ENCODE measurements around the gene CD99L2.
"Not testable (repeated sequence)": the region's sequence is repeated elsewhere in the genome, so short reads cannot be mapped to it uniquely, and the experiment has no call there.

CD99L2 gene

DNA sequence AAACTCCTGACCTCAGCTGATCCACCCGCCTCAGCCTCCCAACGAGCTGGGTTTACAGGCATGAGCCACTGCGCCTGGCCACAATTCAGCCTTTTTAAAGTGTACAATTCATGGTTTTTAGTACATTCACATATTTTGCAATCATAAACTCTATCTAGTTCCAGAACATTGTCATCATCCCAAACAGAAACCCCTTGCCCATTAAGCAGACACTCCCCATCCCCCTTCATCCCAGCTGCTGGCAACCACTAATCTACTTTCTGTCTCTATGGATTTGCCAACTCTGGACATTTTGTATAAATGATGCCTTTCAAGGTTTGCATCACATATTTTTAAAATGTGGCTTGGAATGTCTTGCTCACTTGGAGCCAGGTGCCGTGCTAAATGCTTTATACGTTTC, 4.5 kb downstream of the CD99L2 start:
- DNase-seq, result no peak

DNA sequence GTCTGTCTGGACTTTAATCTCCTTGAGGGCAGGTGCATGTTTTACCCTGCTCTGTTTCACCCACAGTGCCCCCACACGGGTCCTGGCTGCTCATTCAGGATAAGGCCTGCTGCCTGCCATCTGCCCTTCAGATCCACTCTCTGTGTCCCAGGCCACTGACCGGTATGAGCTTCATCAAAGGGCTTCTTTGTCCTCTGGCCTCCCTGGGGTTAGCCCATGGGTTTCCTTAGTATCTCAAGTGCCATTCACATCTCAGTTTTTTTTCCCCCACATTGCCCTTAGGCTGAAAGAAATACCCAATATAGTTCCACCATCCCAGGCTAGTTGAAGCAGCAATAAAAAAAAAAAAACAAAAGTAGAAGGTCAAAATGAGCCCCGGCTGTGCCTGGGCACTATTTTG, 9.3 kb downstream of the CD99L2 start:
- DNase-seq, result no peak

DNA sequence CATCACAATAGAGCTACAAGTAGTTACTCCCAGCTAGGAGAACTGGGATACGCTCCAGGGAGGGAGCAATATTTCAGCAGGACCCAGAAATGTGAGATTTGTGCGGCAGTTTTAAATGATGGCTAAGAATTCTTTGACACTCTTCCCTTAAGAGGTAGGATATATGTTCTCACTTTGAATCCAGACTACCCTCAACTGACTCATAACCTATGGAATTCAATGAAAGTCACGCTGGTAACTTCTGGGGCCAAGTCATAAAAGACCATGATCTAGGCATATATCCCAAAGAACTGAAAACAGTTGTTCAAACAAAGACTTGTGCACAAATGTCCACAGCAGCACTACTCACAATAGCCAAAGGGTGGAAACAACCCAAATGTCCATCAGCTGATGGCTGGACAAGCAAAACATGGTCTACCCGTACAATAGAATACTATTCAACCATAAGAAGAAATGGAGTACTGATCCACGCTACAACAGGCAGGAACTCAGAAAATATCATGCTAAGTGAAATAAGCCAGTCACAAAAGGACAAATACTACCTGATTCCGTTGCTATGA, 10.5 kb downstream of the CD99L2 start:
- DNase-seq, result no peak

DNA sequence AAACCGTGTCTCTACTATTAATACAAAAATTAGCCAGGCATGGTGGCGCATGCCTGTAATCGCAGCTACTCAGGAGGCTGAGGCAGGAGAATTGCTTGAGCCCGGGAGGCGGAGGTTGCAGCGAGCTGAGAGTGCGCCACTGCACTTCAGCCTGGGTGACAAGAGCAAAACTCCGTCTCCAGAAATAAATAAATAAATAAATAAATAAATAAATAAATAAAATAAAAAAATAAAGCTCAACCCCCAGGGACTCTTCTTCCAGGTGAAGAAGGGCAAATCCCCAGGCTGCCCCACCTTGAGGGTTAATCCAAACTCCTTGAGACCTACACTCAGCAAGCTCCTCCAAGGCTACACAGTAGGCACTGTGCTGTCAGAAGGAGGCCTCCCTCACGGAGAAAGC, 11.2 kb downstream of the CD99L2 start:
- not testable (repeated sequence) for DNase-seq

DNA sequence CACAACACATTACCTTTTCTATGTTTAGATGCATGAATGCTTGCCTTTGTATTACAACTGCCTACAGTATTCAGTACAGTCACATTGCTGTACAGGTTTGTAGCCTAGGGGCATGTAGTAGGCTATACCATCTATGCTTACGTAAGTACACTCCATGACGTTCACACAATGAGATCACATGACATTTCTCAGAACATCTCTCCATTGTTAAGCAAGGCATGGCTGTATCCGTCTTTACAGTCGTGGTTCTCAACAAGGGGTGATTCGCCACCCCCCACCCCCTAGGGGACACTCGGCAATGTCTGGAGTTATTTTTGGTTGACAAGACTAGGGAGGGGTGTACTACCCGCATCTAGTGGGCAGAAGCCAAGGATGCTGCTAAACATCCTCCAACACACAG, 12.1 kb downstream of the CD99L2 start:
- no peak for DNase-seq

DNA sequence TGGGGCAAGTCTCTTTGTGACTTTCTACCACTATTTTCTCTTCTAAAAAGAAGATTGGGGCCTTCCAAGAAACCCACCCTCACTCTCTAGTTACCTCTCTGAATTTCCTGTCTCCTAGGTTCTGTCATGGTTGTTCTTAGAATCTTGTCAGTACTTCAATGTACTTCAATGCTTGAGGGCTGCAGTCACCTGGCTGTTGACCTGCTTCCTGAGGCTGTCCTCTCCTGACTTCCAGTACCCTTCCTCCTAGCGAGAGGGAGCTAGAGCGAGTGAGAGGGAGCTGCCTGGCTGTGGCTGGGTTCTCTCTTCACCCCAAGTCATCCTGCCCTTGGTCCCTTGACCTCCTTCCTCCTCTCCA, 17.7 kb downstream of the CD99L2 start:
- DNase-seq, result no peak

DNA sequence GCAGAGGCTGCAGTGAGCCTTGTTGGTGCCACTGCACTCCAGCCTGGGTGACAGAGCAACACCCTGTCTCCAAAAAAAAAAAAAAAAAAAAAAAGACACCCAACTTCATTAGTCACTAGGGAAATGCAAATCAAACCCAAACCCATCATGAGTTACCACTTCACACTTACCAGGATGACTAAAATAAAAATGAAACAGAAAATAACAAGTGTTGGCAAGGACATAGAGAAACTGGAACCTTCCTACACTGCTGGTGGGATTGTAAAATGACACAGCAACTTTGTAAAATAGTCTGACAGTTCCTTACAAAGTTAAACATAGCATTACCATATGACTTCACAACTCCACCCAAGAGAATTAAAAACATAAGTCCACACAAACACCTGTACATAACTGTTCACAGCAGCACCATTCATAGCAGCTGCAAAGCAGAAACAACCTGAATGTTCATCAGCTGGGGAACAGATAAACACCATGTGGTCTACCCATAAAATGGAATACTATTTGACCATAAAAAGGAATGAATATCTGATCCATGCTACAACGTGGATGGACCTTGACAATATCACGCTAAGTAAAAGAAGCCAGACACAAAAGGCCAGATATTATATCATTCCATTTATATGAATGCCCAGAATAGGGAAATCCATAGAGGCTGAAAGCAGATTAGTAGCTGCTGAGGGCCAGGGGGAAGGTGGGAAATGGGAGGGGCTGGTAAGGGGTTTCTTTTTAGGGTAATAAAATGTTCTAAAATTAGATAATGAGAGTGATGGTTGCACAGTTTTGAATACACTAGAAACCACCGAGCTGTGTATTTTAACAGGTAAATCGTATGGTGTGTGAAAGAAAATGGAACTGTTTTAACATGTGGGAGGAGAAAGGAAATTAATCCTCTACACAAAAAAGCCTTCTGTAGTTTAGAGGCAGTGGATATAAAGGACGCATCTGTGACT, 18.3 kb downstream of the CD99L2 start:
- no peak for DNase-seq

DNA sequence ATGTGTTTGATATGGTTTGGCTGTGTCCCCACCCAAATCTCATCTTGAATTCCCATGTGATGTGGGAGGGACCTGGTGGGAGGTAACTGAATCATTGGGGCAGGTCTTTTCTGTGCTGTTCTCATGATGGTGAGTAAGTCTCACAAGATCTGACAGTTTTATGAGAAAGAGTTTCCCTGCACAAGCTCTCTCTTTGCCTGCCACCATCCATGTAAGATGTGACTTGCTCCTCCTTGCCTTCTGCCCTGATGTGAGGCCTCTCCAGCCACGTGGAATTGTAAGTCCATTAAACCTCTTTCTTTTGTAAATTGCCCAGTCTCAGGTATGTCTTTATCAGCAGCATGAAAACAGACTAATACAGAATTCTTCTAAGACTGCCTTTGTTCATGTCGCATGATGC, 22.8 kb downstream of the CD99L2 start:
- DNase-seq, result not testable (repeated sequence)

DNA sequence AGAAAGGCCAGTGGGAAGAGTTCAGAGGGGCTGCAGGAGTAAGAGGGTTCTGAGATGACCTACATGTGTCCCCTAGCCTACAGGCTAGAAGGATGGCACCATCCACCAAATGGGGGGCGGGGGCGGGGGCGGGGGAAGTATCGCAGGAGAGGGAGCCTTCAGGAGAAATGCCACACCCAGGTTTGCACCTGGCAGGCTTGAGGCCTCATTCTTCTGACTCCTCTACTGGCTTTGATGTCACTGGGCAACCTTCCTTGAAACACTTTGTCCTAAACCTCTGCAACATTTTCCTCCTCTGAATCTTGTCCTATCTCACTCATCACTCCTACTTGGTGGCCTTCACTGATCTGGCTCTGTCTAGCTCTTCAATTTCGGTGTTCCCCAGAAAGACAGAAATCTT, 24.0 kb downstream of the CD99L2 start:
- no peak for DNase-seq

DNA sequence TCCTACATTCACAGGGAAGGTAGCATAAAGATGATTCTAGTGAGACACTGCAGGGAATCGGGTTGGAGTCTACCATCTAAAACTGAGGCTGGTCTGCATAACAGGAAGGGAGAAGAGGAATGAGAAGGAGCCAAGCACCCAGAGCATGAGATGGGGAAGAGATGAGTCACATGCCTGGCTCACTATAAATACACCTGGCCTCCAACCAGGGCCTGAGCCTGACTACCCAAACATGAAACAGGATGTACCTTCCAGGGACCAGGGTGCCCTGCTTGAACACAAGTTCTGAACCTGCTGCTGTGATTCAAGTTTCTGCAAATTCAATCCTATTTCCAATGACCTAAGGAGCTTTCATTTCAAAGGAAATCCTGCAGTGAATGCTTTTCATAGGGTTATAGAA, 24.9 kb downstream of the CD99L2 start:
- no peak for DNase-seq

DNA sequence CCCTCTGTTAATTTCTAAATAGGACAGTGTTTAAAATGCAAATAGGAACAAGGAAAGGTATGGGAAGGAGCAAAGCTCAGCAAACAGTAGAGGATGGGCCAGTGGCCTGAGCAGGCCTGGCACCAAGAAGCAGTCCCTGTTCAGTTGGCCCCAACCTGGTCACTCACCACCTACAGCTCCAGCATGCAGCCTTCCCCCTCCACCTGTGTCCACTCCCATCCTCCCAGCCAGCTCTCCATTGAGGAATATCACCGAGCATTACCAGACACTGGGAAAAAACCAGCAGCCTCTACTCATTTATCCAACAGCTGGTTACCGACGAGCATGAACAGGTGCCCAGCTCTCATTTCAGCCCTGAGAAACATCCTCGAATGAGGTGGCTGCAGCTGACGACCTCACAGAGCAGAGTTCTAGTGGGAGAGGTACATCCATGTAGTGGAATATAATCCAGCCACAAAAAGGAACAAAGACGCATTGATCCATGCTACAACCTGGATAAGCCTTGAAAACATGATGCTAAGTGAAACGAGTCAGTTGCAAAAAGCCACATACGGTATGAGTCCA, 25.6 kb downstream of the CD99L2 start:
- DNase-seq, result no peak

DNA sequence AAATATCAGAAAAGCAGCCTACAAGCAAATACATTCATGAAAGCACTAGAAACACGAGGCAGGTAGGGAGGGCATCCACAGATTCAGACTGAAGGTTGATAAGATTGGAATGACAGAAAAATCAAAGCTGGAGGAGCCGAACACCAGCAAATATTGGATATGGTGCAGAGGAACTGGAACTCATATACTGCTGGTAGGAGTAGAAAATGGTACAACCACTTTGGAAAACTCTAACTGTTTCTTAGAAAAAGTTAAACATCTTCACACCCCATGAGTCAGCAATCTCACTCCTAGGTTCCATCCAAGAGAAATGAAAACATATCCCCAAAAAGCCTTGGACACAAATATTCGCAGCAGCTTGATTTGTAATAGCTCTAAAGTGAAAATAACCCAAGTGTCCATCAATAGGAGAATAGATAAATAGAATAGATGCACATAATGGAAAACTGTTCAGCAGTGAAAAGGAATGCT, 27.1 kb downstream of the CD99L2 start:
- DNase-seq, result no peak

DNA sequence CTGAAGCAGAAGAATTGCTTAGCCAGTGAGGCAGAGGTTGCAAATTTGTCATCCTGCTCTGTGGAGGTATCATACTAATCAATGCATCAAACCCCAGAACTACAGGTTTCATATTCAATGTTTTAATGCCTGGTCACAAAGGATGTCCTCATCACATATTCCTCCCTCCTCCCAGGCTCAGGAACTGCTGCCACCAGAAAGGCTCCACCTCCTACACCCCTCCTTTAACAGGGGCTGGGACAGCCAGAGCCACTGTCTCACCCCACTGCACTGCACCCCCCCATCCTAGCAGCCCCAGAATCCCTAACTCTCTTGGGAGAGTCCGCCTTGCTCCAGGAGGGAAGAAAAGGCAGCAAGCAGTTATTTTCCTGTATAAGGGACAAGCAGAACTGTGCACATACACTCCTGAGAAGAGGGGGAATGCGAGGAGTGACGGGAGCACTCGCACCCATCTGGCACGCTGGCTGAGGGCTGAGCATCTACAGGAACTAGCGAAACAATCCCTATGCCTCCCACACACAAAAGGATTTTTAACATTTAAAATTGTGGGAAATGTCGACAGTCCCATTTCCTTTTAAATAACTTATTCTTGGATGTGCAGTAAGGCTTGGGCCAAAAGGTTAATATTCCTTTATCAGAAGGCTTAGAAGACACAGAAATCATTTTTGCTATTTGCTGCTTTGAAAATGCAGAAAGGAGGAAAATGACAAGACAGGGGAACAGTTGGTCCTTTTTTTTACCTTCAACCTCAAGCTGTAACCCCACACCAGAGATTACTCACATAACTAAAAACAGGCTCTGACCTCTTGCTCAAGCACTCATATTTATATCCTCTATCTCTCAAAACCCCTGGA, 27.8 kb downstream of the CD99L2 start:
- no peak for DNase-seq

DNA sequence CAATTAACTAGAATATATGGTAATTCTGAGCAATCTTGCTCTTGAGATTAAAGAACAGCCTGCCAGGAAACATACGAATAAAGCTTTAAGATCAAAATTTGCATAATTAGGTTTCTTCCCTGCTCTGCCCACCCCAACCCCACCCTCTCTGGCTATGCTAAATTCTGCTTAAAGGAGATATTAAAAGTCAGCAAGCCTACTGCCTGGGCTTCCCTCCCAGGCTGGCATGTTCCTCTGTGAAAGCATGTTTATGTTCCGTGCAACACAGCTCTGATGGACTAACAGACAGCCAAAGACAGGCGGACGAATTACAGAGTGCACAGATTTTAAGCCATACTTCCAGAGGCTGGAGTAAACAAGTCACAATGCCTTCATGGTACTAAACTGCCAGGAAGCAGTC, 28.4 kb downstream of the CD99L2 start:
- DNase-seq, result no peak

DNA sequence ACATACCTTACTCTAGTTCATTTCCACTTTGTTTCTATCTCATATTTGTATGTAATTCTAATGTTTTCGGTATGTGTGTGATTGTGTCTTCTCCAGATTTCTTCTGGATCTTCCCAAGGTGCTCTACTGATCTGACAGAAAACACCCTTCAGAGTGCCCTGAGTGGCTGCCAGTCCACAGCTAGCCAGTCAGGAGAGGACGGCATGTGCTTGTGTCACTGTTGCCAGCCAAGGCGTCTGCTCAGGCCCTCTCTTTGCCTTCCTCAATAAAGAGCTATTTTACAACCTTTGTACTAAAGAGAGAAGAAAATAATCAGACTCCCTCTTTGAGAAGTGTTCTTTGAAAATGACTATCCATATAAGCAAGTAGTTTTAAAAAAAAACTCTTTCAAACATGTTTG, 29.0 kb downstream of the CD99L2 start:
- no peak for DNase-seq

DNA sequence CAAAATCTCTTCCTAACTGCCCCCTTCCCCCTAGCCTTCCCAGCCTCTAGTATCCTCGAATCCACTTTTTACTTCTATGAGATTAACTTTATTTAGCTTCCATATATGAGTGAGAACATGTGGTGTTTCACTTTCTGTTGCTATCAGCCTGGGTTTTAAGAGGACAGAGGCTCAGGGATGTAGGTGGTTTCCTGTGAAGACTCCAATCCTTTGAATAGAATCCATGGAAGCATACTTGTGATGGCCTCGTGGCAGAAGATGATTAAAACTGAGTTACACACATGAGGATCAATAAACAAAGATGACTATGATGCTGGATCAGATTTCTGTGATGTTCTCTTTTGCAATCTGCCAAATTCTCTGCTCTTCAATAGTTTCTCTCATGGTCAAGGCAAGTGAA, 29.8 kb downstream of the CD99L2 start:
- DNase-seq, result no peak

DNA sequence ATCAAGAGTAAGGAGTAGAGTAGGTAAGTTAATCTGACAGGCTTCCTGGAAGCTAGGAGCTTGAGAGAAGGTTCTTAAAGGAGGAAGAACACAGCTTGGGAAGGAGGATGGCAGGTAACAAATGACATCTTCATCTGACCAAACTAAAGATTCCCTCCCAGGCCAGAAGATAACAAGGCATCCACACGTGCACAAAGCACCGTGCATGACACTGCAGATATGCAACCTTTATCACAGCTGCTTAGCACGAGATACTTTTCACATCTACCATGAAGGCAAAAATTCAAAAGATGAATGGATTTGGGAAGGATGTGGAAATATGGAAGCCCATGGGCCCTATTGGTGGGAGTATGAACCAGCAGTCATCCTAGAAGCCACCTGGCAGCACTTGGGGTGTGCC, 34.3 kb downstream of the CD99L2 start:
- no peak for DNase-seq

DNA sequence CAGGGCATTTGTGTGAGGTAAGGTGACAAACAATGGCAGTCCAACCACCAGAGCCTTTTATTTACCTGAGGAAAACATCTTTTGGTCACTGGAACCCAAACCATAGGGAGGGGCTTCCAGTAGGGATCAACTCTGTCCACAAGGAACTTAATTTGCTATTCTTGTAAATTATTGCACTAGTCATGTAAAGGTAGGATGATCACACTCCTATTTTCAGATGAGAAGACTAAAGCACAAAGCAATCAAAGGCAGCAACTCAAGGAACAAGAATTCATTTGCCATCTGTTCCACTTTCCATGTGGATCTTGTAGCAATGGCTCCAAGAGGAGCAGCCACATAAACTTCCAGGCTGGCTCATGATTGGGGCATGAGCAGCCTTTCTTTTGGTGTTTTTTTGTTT, 35.3 kb downstream of the CD99L2 start:
- DNase-seq, result no peak

DNA sequence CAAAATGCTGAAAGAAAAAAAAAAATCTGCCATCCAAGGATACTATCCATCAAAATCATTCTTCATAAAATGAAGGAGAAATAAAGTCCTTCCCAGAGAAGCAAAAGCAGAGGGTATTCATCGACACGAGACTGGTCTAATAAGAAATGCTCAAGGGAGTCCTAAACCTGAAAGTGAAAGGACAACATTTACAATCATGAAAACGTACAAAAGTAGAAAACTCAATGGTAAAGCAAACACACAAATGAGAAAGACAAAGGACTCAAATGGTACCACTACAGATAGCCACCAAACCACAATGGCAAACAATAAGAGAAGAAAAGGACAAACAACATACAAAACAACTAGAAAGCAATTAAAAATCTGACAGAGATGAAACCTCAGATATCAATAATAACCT, 41.0 kb downstream of the CD99L2 start:
- DNase-seq, result no peak

DNA sequence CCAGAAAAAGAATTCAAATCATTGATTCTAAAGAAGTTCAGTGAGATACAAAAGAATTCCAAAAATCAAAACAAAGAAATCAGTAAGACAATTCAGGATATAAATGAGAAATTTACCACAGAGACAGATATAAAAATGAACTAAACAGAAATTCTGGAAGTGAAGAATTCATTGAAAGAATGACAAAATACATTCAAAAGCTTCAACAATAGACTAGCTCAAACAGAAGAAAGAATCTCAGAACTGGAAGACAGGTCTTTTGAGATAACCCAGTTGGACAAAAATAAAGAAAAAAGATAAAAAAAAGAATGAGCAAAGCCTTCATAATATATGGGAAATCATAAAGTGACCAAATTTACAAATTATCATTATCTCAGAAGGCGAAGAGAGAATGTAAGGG, 41.7 kb downstream of the CD99L2 start:
- no peak for DNase-seq

DNA sequence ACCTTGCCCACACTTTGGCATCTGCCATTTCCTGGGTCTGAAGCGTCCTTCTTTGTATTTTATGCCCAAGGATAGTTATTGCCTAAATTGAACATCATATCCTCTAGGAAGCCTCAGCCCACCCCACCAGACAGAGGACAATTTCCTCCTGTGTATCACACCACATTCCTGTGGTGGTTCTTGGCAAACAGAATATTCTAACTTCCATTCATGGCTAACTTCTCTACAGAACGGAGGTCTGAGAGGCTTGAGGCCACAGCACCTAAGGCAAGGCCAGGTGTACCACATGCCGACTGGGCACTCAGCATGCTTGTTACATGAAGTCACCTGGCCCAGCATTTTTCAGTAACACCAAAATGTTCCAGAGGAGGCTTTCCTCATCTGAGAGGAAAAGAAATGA, 42.4 kb downstream of the CD99L2 start:
- DNase-seq, result no peak

DNA sequence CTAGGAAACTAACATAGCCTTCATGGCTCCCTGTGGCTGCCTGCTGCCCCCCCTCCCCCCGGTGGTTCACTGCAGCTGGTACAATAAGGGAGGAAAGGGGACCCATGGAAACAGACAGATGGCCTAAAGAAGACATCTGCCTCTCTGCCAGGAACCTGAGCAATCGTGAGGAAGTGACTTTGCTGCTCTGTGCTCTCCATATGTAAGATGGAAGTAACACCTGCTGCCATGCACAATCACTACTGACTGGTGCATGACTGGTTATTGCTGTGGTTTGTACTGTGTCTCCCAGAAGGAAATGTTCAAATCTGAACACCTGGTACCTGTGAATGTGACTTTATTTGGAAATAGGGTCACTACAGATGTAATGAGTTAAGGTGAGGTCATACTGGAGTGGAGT, 43.6 kb downstream of the CD99L2 start:
- no peak for DNase-seq

DNA sequence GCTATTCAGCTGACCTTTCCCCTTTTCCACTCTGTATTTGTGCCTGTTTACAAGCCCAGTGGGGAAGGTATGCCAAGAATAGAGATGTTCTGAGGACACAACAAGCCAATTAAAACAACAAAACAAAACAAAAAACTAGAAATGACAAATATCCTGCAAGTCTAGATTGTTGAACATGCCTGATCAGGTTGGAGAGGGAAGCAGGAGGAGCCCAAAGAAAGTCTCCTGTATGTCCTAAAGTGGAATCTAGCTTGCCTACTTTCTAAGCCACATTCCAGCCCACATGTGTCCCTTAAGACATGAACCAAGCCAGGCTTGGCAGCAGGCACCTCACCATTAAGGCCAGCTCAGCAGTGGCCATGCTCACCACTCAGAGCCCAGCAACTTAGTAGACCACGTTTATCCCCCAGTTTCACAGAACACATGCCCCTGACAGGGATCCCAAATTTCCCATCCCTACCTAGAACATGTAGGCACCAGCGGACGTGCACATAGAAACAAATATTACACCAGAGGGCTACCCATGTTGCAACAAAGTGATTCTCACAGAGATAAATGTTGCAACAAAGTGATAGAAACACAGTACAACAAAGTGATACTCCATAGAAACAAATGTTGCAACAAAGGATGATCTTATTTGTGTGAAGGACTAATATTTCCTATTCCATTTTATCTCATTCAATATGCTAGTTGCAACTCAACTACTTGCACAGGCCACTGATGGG, 48.3 kb downstream of the CD99L2 start:
- DNase-seq, result no peak

Data from activated CD8-positive, alpha-beta memory T cell treated with anti-CD3 and anti-CD28 coated beads, Interleukin-2, amount 50 U/mL, for 4 hours (primary cell).